Stimulated activated CD8-positive, alpha-beta memory T cell treated with anti-CD3 and anti-CD28 coated beads, Interleukin-7, amount 100 ng/mL, for 48 hours (primary cell): ENCODE data around the gene FMN1.

ENCODE experiments used
- DNase-seq, 2 donors: peaks; one replicate each; pipeline ENCODE4 v3.0.0-alpha.2; 2020; ENCODE audit warnings: low read depth in 1 of 2; ENCODE audit errors: extremely low read depth in 1 of 2

Gene FMN1

GRCh38 chr15:33126559-33127290 lies 67.8 kb downstream of the FMN1 start:
- DNase-seq = peak in 1 of 2 donors; percentile 12

- no peak for DNase-seq
Observed at GRCh38 chr15:33125894-33126537, 68.5 kb downstream of the FMN1 start.

GRCh38 chr15:33124811-33125210 lies 69.7 kb downstream of the FMN1 start:
- no peak for DNase-seq

DNA sequence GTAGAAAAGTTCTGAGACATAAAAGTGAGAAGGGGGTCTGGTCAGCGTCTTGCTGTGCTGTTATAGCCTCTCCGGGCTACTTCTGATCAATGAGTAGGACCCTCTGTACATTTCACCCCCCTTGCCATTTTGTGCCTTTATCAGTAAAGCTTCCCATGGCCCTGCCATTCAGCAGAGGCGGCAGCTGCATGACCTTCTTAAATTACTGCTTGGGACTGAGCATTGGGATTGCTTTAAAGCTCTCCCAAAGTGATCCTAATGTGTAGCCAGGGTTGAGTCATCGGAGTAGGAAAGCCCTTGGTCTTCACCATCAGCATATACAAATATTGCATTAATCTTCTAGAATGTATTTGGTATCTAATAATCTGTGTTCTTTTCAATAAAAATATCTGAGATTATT lies 70.2 kb downstream of the FMN1 start:
- no peak for DNase-seq

GRCh38 chr15:33119865-33120264 lies 74.6 kb downstream of the FMN1 start:
- no peak for DNase-seq

DNA sequence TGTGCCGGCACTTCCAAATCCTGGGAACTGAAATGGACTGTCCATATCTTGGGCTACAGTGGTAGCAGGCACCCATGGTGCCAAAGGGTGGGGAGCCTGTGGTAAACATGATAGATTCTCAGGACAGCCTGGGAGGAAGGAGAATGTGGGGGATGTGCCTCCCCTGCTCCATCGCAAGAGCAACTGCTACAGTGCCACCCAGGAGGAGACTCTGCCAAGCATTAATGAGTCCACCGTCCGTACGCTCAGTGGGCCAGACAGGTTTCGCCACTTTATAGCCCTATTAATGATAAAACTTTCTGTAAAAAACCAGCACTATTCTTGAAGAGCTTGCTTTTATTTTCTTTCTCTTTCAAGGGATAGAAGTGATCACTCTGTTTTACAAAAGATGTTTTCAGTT lies 75.2 kb downstream of the FMN1 start:
- no peak for DNase-seq

- no peak for DNase-seq
Observed at GRCh38 chr15:33116198-33116597, 78.3 kb downstream of the FMN1 start.

- no peak for DNase-seq
Observed at GRCh38 chr15:33115191-33115861, 79.2 kb downstream of the FMN1 start.

GRCh38 chr15:33114374-33114717 lies 80.2 kb downstream of the FMN1 start:
- no peak for DNase-seq

GRCh38 chr15:33113666-33114373 lies 80.7 kb downstream of the FMN1 start:
- DNase-seq = no peak

- no peak for DNase-seq
Observed at GRCh38 chr15:33112541-33113105, 81.9 kb downstream of the FMN1 start.

DNA sequence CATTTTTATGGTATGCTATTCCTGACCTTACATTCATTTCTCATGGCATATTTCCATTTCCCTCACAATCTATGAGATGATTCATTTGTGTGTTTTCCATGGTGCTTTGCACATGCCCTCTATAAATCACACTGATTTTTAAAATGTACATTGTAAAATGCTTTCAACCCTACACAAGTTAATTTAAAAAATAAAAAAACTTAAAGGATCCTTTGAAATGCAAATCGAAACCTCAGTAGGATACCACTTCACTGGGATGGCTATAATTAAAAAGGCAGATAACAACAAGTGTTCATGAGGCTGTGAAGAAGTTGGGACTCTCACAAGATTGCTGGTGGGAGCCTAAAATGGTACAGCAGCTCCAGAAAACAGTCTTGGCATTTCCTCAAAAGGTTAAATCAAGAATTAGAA lies 83.5 kb downstream of the FMN1 start:
- no peak for DNase-seq

DNA sequence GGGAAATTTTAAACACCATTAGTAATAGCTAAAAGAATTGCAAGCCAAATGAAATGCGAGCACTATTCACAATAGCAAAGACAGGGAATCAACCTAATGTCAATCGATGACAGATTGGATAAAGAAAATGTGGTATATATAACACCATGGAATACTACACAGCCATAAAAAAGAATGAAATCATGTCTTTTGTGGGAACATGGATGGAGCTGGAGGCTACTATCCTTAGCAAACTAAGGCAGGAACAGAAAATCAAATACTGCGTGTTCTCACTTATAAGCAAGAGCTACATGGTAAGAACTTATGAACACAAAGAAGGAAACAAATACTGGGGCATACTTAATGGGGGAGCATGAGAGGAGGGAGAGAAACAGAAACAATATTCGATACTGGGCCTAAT lies 85.2 kb downstream of the FMN1 start:
- DNase-seq = no peak

DNA sequence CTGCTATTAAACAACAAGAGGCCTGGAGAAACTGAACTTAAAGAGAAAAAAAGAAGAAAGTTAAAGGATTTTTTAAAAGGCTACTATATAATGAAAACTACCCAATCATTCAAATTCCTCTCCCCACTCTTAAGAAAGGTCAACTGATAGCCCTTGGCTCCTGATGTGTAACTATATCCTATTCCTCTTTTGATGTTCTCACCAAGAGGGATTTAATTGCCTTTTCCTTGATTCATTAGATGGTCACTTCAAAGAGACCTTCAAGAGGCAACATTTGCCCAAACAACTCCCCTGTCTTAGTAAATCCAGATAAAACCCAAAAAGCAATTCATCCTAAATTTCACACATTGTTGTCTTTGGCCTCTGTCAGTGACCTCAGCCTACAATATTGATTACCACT lies 86.0 kb downstream of the FMN1 start:
- no peak for DNase-seq

GRCh38 chr15:33107950-33108349 lies 86.6 kb downstream of the FMN1 start:
- DNase-seq = no peak

DNA sequence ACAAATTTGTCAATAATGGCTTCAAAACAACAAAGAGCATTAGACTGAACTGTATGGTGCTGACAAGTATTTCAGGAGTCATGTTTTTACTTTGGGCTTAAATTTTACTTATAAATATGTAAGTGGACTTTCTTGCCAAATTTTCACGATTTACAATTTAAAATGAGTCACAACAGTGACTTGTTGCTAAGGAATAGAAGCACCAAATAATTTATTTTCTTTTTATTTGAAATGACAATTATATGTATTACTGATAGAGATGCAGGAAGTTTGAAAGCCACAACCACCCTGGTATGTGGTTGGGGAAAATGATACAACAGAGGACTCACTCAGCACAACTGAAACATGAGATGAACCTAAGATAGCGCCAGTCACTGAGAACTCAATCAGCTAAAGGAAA lies 90.3 kb downstream of the FMN1 start:
- no peak for DNase-seq

GRCh38 chr15:33101036-33101435 lies 93.5 kb downstream of the FMN1 start:
- no peak for DNase-seq

GRCh38 chr15:33100314-33100713 lies 94.2 kb downstream of the FMN1 start:
- DNase-seq = no peak

DNA sequence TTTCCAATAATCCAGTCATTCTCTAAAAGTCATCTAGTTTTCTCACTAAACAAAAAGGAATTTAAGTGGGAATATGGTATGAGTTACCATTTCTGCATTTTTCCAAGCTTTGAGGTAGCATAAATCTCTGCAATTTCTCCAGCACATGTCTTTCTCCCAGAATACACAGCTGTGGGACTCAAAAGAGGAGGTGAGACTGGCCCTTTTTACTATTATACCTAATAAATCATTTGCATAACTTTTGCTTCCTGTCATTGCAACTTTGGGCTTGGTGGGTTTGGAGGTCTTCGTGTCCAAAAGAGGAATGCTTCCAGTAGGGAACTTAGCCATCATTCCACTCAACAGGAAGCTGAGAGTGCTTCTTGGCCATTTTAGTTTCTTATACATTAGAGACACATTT lies 94.8 kb downstream of the FMN1 start:
- no peak for DNase-seq

DNA sequence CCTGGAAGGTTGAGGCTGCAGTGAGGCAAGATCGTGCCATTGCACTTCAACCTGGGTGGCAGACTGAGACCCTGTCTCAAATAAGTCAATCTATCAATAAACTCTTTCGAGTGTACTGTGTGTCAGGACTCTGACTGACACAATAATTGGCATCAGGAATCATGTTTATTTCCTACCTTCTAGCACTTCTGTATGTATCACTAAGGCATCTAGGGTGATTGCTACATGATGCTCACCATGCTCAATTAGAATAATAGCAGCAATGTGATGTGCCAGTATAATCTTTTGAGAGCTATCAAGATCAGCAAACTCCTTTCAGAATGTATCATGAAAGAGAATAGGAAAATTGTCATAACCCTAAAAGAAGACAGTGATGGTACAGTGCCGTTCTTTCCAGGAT lies 95.3 kb downstream of the FMN1 start:
- no peak for DNase-seq
